ENCODE measurements around the gene DRC3.

The DRC3 gene

GRCh38 chr17:18043491-18043890, 70.8 kb downstream of the DRC3 start:
- TF ChIP-seq CTCF (conservative IDR thresholded peaks at IDR 0.05; ENCODE audit: low read depth, low read length), result peak; percentile 47
- DNase-seq (ENCODE audit: low read depth), result peak; percentile 53
- no peak overlapping the region for H3K4me3 ChIP-seq (ENCODE audit: low read depth, low read length)

- DNase-seq (ENCODE audit: low read depth), result no peak
- TF ChIP-seq CTCF (conservative IDR thresholded peaks at IDR 0.05; ENCODE audit: low read depth, low read length), result no peak
- H3K4me3 ChIP-seq (ENCODE audit: low read depth, low read length), result no peak overlapping the region
Measured at GRCh38 chr17:18044609-18045008, 71.9 kb downstream of the DRC3 start.

- DNase-seq (ENCODE audit: low read depth), result no peak
- no peak overlapping the region for H3K4me3 ChIP-seq (ENCODE audit: low read depth, low read length)
- TF ChIP-seq CTCF (conservative IDR thresholded peaks at IDR 0.05; ENCODE audit: low read depth, low read length), result no peak
Measured at GRCh38 chr17:18045691-18046350, 73.2 kb downstream of the DRC3 start.

GRCh38 chr17:18055597-18055996, 82.9 kb downstream of the DRC3 start:
- DNase-seq (ENCODE audit: low read depth), result no peak
- no peak for TF ChIP-seq CTCF (conservative IDR thresholded peaks at IDR 0.05; ENCODE audit: low read depth, low read length)
- H3K4me3 ChIP-seq (ENCODE audit: low read depth, low read length), result no peak overlapping the region

GRCh38 chr17:18056214-18056613, 83.6 kb downstream of the DRC3 start:
- no peak for TF ChIP-seq CTCF (conservative IDR thresholded peaks at IDR 0.05; ENCODE audit: low read depth, low read length)
- no peak for DNase-seq (ENCODE audit: low read depth)
- H3K4me3 ChIP-seq (ENCODE audit: low read depth, low read length), result no peak overlapping the region

GRCh38 chr17:18059283-18059682, 86.6 kb downstream of the DRC3 start:
- no peak for TF ChIP-seq CTCF (conservative IDR thresholded peaks at IDR 0.05; ENCODE audit: low read depth, low read length)
- no peak overlapping the region for H3K4me3 ChIP-seq (ENCODE audit: low read depth, low read length)
- DNase-seq (ENCODE audit: low read depth), result no peak

GRCh38 chr17:18064053-18064452, 91.4 kb downstream of the DRC3 start:
- no peak overlapping the region for H3K4me3 ChIP-seq (ENCODE audit: low read depth, low read length)
- no peak for DNase-seq (ENCODE audit: low read depth)
- no peak for TF ChIP-seq CTCF (conservative IDR thresholded peaks at IDR 0.05; ENCODE audit: low read depth, low read length)
